NCI-H2196 (cell line): ENCODE results near the gene C3orf20.

Source experiments
- DNase-seq: peaks from one replicate; lab custom pipeline; 2025; ENCODE audit not compliant: unreplicated experiment; lab: John Stamatoyannopoulos, UW

The C3orf20 gene

DNA sequence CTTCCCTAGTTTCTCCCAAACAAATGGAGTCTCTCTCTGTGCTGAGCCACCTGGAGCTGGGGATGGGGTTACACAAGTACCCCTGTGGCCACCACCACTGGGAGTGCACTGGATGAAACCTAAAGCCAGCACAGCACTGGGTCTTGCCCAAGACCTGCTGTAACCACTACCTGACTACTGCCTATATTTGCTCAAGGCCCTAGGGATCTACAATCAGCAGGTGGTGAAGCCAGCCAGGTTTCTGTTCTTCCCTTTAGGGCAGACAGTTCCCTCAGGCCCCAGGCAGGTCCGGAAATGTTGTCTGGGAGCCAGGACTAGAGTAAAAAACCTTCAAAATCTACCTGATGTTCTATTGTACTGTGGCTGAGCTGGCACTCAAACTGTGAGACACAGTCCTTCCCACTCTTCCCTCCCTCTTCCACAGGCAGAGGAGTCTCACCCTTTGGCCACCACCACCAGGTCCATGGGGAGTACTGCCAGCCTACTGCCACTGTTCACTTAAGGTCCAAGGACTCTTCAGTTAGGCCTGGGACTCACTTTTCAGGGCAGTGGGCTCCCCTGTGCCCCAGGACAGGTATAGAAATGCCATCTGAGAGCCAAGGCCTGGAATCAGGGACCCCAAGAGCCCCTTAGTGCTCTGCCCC lies 23.8 kb downstream of the C3orf20 start:
- DNase-seq: peak; percentile 3

GRCh38 chr3:14699643-14700042 lies 24.7 kb downstream of the C3orf20 start:
- DNase-seq: no peak

GRCh38 chr3:14700891-14701290 lies 25.9 kb downstream of the C3orf20 start:
- no peak for DNase-seq

GRCh38 chr3:14701676-14702075 lies 26.7 kb downstream of the C3orf20 start:
- DNase-seq: no peak

DNA sequence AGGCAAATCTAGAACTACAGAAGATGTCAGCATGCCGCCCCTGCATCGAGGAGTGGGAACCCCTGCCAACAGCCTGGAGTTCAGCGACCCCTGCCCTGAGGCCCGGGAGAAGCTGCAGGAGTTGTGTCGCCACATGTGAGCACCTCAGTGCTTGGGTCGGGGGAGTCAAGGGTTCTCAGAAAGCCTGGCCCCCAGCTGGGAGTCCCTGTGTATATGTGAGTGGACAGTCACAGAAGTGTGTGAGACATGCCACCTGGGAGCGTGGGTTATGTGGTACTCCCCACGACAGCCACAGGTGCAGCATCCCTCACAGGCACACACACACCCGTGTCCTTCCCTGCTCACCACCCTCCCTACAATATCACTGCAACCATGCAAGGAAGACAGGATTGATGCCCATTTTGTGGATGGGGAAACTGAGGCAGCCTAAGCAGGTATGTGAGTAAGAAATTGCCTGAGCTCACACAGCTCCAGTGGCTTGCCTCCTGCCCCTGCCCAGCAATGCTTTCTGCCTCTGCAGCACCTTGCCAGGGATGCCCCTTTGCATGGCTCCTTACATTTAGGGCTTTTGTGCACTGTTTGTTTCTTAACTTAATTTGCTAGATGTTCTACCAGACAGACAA lies 28.3 kb downstream of the C3orf20 start:
- no peak for DNase-seq

DNA sequence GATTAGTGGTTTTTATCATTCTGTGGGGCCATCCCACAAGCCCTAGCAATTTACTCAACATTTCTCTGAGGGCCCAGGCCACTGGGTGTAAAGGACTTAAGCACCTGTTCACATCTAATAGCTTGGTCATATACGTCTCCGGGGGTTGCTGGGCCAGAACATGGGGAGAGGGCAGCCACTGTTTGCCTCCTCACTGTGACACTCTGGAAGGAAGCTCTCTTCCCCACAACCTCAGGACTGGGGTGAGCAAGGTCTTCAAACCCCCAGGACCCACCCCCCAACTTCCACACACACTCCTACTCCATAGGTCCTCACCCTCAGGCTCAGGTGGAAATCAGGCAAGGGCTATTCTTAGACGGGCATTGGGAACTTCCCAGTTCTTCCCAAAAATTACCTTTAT lies 28.9 kb downstream of the C3orf20 start:
- DNase-seq: no peak

DNA sequence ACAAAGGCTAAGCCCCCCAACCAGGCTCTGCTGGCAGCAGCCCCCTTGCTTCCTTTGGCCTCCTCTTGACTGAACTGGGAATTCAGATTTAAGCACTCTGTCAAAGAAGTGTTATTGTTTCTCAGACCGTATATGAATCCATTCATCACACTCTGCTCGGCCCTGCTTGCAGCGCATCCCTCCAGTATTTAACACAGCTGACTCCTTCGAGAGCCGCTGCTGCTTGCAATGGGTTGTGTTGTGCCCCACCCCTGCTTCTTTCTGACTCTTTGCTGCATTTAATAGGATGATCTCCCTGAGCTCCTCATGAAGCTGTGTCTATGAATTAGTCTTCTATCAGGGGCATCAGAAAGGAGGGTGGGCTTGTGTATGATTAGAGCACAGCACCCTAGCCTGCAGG lies 31.2 kb downstream of the C3orf20 start:
- no peak for DNase-seq

- no peak for DNase-seq
Measured at GRCh38 chr3:14716591-14716990, 41.6 kb downstream of the C3orf20 start.

DNA sequence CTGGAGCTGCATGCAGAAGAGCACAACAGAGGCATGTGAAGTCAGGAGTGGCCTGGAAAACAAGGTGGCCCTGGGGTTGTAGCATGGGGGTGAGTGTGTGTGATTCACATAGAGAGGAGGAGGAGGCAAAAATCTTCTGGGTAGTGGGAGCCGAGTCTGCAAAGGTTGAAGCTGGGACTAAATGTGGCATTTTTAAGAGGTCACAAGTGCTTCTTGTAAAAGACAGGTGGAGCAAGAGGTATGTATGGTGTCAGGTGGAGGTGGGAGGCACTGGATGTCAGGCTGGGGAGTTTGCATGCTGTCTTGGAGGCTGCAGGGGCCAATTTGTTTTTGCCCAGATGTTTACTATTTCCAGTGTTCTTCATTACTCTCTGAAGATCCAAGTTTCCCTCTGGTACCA lies 42.4 kb downstream of the C3orf20 start:
- DNase-seq: no peak

GRCh38 chr3:14718539-14718938 lies 43.6 kb downstream of the C3orf20 start:
- no peak for DNase-seq

GRCh38 chr3:14719006-14719405 lies 44.1 kb downstream of the C3orf20 start:
- DNase-seq: no peak

GRCh38 chr3:14721126-14721864 lies 46.4 kb downstream of the C3orf20 start:
- DNase-seq: no peak

- DNase-seq: no peak
Measured at GRCh38 chr3:14725013-14725412, 50.1 kb downstream of the C3orf20 start.

- no peak for DNase-seq
Measured at GRCh38 chr3:14725564-14726440, 50.9 kb downstream of the C3orf20 start.

DNA sequence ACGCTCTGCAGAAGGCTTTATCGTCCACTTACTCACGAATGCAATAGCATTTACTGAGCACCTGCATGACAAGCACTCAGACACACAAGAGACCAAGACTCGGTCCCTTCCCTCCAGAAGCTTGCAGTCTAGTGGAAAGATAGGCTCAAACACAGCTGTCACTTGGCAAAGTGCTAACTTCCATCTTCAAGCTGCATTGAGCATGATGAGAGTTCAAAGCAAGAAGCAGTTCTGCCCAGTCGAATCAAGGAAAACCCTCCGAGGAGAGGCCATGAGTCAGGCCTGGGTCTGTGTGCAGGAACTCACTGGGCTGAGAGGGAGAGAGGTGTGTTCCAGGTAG lies 51.5 kb downstream of the C3orf20 start:
- no peak for DNase-seq

- DNase-seq: no peak
Measured at GRCh38 chr3:14728113-14728512, 53.2 kb downstream of the C3orf20 start.

- DNase-seq: no peak
Measured at GRCh38 chr3:14730703-14731382, 55.9 kb downstream of the C3orf20 start.

GRCh38 chr3:14740983-14741382 lies 66.0 kb downstream of the C3orf20 start:
- DNase-seq: no peak

DNA sequence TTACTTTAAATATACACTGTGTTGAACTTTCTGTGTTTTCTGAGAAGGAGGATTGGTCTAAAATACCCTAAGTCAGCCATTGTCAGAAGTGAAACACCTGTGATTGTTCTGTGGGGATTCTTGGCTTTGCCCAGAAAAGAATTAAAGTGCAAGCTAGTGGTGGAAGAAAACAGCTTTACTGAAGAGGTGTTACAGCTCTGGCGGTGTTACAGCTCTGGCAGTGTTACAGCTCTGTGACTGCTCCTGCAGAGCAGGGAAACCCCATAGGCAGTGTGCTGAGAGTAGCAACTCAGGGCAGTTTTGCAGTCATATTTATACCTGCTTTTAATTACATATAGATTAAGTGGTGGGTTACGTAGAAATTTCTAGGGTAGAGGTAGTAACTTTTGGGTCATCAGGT lies 66.6 kb downstream of the C3orf20 start:
- DNase-seq: no peak

DNA sequence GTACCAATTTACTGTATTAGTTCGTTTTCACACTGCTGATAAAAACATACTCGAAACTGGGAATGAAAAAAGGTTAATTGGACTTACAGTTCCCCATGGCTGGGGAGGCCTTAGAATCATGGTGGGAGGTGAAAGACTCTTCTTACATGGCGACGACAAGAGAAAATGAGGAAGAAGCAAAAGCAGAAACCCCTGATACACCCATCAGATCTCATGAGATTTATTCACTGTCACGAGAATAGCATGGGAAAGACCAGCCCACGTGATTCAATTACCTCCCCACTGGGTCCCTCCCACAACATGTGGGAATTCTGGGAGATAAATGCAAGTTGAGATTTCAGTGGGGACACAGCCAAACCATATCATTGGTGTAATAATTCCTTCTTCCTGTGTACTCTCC lies 69.6 kb downstream of the C3orf20 start:
- DNase-seq: no peak

DNA sequence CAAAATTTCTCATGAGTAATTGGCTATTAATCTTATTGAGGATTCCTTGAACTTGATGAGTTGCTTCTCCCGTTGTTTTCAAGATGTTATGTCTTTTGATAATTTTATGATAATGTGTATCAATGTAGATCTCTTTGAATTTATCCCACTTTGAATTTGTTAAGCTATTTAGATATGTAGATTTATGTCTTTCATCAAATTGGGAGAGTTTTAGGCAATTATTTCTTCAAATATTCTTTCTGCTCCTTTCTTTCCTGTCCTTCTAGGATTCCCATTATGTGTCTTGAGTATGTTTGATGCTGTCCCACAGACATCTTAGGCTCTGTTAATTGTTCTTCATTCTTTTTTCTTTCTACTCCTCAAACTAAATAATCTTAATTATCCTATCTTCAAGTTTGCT lies 75.7 kb downstream of the C3orf20 start:
- no peak for DNase-seq
